SKM-1 treated with dmso at 0.1 percent for 144 hours (cell line): ENCODE data around the gene CERS6.

Experiments used
- DNase-seq: peaks from one replicate; lab custom pipeline; 2025; ENCODE audit not compliant: unreplicated experiment; lab: John Stamatoyannopoulos, UW

The CERS6 gene

DNA sequence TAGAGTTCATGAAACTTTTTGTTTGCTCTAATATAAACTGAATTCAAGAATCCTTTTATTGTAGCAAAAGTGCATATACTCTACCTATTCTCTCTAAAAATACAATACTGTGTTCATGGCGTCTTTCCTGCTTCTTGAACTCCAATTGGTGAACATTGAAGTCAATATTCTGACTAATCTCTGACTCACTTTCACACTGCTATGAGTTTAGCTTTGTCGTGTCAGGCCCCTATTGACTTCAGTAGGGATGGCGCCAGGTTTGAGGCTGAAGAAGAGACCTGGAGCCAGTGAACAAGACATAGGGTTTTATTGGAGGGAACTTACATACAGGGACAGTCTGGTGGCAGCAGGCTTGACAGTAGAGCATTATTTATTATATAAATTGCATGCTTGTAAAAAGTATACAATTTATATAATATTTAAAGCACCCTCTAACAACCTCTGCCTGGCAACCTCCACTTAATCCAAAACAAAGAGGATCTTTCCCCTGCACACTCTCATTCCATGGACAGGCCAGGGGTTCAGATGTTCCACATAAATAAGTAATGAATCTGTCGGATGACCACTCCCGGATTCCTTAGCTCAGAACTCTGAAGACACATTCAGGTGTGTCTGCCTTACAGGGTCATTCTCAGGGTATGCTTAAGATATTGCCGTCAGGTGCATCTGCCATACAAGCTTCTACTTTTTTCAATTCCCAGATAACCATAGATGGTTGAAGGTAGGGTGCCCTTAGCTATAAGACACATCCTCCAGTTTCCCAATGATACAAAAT lies 141.0 kb downstream of the CERS6 start:
- DNase-seq: no peak

DNA sequence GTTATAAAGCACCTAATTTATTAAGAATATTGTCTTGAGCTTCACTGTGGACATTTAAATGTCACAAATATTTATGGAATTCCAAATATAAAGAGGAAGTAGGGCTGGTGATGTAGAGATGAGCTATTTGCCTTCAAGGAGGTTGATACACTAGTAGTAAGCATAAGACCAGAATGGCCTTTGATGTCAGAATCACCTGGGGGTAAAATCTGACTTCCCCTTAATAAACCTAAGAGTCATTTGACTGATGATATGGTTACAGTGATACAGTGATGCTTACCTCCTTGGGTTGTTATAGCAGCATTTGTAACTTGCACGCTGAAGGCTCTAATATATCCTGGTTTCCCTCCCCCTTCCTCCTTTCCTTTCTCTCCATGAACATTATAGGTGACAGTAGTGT lies 143.7 kb downstream of the CERS6 start:
- DNase-seq: no peak

DNA sequence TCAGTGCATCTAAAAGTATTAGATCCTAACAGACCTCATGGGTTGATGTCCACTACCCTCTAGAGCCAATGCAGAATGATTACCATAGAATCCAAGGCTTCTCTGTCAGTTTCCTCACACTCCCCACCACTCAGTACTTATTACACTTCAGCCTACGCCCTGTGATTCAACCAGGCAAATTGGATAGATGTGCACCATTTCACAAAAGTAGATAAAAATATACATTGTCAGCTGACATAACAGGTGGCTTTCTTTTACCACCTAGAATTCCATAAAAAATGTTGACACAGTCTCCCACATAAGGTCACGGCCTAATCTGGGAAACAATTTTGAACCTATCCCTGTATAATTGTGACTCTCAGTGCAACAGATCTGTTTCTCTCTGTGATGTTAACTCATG lies 144.9 kb downstream of the CERS6 start:
- DNase-seq: no peak

- no peak for DNase-seq
Observed at GRCh38 chr2:168601741-168602140, 145.7 kb downstream of the CERS6 start.

- DNase-seq: no peak
Observed at GRCh38 chr2:168602379-168602778, 146.3 kb downstream of the CERS6 start.

DNA sequence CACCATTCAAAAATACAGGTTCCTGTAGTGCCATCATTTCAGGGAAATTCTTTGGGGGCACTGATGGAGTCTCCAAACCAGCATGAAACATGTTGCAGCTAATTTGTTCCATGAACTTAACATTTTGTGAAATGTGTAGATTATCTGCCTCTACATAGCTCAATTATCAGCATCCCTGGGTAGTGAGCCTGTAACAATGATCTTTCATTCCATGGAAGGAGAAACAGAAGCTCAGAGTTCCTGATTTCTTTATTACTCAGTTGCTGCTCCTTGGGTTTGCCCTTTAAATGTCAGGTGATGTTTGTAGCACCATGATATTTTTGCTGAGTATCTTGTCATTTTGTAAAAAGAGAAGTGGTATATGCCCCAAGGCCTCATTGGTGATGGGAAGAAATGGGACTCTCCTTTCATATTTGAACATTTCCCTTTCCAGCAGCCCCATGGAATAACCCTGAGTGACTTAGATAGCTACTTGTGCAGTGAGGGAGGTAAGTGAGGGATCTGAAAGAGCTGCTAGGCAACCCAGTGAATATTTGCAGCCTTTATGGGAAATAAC lies 146.9 kb downstream of the CERS6 start:
- DNase-seq: no peak

DNA sequence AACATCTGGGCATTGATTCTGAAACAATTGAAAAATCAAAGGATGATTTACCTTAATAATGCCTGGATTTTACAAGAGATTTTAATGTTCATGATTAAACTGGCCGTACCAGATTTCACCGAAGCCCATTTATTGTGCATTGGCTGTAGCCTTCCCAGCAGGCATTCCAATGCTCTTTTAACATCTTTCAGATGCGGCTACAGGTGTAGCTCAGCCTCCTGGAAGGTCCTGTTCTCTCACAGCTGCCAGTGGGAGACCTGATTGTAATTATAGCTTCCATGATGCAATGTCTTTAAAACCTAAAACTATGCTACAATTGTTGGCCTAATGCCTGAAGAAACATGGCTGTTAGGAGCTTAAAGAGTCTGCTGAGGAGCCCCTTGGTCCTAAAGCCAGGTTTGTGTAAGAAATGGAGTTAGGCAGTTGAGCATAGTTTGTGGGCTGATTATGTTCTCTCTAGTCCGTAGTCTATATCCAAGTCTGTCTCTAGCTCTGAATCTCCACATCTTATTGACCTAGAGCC lies 147.4 kb downstream of the CERS6 start:
- DNase-seq: no peak

GRCh38 chr2:168604252-168604651 lies 148.2 kb downstream of the CERS6 start:
- DNase-seq: no peak

GRCh38 chr2:168607992-168608391 lies 151.9 kb downstream of the CERS6 start:
- no peak for DNase-seq

GRCh38 chr2:168608796-168609195 lies 152.7 kb downstream of the CERS6 start:
- no peak for DNase-seq

DNA sequence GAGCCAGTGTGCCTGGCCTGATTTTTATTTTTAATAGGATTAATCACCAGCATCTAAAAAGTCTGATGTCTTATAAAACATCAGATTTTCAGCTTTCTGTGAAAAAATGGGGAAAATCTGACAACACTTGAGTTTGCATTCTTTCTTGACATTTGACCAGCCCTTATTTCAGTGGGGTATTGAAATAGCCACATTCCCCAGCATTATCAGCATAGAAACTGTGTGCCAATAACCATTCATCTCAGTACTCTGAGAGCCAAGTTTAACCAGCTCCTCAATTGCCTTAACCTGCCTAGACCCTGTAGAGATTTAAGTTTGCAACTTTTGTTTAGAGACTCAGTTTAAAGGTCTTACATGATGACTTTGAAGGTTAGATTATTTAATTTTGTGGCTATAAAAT lies 155.0 kb downstream of the CERS6 start:
- DNase-seq: no peak

- no peak for DNase-seq
Observed at GRCh38 chr2:168611896-168612650, 156.0 kb downstream of the CERS6 start.

DNA sequence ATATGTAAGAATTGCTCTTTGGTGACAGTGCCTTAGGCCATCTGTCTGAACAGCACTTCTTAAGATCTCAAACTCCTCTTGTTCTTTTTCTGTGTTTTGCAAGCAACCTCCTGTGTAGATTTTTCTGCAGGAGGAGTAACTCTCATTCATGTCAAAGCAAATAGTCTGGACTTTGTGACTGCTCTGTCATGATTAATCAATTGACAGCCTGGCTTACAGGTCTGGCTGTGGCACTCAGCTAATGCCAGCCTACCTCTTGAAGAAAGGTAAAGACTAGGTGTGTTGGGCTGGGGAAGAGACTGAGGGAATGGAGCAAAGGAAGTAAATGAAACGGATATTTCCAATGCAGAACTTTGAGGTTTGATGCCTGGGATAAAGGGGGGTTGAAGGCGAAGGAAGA lies 156.6 kb downstream of the CERS6 start:
- no peak for DNase-seq

- no peak for DNase-seq
Observed at GRCh38 chr2:168613551-168613950, 157.5 kb downstream of the CERS6 start.

DNA sequence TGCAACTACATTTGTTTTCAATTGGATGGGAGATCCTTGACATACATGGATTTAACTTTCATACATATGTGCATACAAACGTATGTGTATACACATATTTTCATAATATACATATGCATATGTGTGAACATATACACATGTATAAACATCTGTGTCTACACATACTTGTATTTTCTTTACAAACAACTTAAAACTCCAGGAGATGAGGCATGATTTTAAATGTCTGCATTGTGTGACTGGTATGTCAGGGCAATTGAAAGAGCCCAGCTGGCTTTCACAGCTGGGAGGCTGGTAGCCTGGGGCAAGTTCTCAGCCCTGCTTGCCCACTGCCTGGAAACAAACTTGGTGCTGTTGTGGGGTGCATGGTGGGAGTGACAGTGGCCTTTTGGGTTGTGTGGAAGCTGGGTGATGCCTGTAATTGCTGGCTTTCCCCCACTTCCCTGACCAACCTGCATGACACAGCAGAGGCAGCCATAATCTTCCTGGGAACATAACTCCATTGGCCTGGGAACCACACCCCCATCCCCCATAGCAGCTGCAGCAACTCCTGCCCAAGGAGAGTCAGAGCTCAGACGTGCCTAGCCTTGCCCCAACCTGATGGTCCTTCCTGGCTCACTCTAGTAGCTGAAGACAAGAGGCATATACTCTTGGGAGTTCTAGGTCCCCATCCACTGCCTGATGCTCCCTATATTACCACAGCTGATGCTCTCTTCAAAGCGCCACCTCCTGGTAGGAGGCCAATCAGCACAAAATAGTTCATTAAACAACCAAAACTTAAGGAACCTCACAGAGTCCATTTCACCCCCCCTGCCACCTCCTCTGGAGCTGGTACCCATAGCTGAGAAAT lies 158.3 kb downstream of the CERS6 start:
- DNase-seq: no peak

DNA sequence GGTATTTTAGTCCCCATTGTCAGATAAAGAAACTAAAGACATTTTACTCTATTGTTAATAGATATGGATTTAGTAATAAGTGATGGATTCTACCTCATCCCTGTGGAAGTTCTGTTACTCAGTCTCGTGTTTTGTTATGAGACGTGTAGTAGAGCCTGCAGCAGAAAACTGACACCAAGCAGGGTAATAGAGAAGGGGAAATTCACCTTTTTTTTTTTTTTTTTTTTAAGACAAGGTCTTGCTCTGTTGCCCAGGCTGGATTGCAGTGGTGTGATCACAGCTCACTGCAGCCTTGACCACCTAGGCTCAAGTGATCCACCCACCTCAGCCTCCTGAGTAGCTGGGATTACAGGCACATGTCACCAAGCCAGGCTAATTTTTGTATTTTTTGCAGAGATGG lies 164.5 kb downstream of the CERS6 start:
- DNase-seq: no peak

- DNase-seq: no peak
Observed at GRCh38 chr2:168622559-168622958, 166.5 kb downstream of the CERS6 start.

DNA sequence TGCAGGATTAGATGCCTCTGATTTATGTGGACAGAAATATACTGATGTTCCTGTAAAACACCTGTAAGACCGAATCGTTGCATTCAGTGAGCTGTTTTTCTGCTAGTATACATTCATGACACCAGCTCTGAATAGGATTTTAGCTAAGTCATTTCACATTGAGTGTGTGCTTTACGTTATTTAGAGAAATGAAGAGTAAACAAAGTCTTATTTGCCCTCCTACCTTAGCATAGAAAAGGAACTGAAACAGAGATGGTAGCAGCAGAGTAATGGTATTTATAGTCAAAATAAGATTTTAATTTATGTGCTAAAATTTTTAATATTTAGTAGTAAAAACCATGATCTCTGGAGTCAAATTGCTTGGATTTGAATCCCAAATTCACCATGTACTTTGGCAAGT lies 168.0 kb downstream of the CERS6 start:
- DNase-seq: no peak

DNA sequence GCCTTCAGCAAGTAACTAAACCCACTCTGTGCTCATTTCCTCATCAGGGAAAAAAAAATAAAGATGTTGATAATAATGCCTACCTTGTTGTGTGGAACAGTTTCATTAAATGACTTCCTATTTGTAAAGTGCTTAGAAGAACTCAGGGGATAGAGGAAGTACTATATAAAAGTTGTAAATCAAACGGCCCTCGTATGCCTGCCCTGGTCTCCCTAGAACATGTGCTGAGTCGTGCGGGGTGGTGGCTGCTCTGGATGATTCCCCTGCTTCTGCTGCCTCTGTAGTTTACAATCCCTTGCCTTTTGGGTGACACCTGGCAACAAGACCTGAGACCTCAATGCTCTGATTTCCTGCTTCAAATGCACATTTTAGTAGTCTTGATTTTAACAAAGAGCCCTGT lies 170.0 kb downstream of the CERS6 start:
- no peak for DNase-seq

GRCh38 chr2:168626647-168627046 lies 170.6 kb downstream of the CERS6 start:
- DNase-seq: no peak

DNA sequence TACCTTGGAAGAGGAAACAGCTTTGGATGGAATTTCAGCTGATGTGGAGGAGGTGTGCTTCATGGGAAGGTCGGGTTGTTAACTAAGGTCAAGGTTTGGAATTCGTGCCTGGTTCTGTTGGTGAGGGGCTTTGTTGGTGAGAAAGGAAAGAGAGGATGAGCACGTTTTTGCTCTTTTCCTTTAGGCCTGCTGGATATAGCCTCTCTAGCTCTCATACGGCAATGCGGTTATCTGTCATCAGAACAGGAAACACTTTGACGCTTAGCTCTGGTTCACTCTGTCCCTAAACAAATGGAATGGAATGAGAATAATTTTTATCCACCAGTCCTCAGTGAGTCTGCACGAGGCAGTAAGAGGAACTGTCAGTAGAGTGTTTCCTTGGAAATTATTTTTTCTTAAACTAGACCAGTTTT lies 176.6 kb downstream of the CERS6 start:
- no peak for DNase-seq
